Tibial artery (tissue), 4 donors: ENCODE results near the gene ATP6AP2.

Experiments used
- DNase-seq, 2 donors: peaks; one replicate each; pipeline ENCODE4 v3.0.0-alpha.2; 2019
- H3K27ac ChIP-seq, 2 donors: fragments of 200-600 bp; sonication (generic) in 1 of 2; 1 replicate in 1 of 2; 2 replicates in 1 of 2; pipeline ENCODE4 v1.5.1; 2018 to 2019; ENCODE audit warnings: mild to moderate bottlenecking in 1 of 2
- H3K27me3 ChIP-seq, 2 donors: fragments of 200-600 bp; sonication (generic) in 1 of 2; one replicate each; pipeline versions ENCODE4 v1.5.1 to v1.6.0; 2016 to 2019
- H3K36me3 ChIP-seq, 3 donors: fragments of 200-600 bp; sonication (generic) in 2 of 3; one replicate each; pipeline ENCODE4 v1.5.1; 2016 to 2019; ENCODE audit warnings: mild to moderate bottlenecking in 2 of 3
- H3K4me1 ChIP-seq, 4 donors: fragments of 200-600 bp; sonication (generic) in 2 of 4; 1 replicate in 3 of 4; 2 replicates in 1 of 4; pipeline ENCODE4 v1.5.1; 2016 to 2019
- H3K4me3 ChIP-seq, 2 donors: fragments of 200-600 bp; sonication (generic) in 1 of 2; 1 replicate in 1 of 2; 2 replicates in 1 of 2; pipeline ENCODE4 v1.5.1; 2018 to 2019; ENCODE audit warnings: mild to moderate bottlenecking in 2 of 2
- H3K9me3 ChIP-seq, 3 donors: fragments of 200-600 bp; sonication (generic) in 1 of 3; one replicate each; pipeline ENCODE4 v1.5.1; 2016 to 2019
- intact Hi-C: fragments of 100-400 bp; cut with DNase I; formaldehyde crosslinking; loops from one replicate; pipeline ENCODE4 v1.15.0; 2023; ENCODE audit warnings: low total_unique reads
- TF ChIP-seq, protein P1 (sequence below), 2 experiments: fragments of 200-600 bp in 1 of 2; fragments of 450-650 bp in 1 of 2; IDR thresholded peaks; one replicate each; pipeline ENCODE4 v1.5.1; 2017 to 2019; ENCODE audit warnings: antibody characterized with exemption in 2 of 2, mild to moderate bottlenecking in 1 of 2, moderate library complexity in 1 of 2

Gene ATP6AP2

DNA sequence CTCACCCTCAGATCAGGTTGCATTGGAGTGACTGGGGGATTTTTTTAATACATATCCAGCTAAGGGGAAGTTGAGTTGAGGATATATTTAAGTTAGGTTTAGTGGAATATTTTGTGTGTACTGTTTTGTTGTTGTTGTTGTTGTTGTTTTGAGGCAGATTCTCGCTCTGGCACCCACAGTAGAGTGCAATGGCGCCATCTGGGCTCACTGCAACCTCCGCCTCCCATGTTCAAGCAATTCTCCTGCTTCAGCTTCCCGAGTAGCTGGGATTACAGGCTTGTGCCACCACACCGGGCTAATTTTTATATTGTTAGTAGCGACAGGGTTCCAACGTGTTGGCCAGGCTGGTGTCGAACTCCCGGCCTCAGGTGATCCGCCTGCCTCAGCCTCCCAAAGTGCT, 38.6 kb upstream of the ATP6AP2 start:
- DNase-seq, result no peak
- Histone ChIP-seq H3K27me3 (no peaks in the 10 kb centered on the region), H3K9me3 (no peaks in the 10 kb centered on the region), H3K36me3 (no peaks in the 10 kb centered on the region), H3K4me3 (no peak overlapping the region), H3K27ac (no peak overlapping the region), H3K4me1 (peaks cover 0 to 9% (median 3%) of the 10 kb centered on the region in 4 donors)
- intact Hi-C loops, result no loop called here
- TF ChIP-seq, protein P1, sequence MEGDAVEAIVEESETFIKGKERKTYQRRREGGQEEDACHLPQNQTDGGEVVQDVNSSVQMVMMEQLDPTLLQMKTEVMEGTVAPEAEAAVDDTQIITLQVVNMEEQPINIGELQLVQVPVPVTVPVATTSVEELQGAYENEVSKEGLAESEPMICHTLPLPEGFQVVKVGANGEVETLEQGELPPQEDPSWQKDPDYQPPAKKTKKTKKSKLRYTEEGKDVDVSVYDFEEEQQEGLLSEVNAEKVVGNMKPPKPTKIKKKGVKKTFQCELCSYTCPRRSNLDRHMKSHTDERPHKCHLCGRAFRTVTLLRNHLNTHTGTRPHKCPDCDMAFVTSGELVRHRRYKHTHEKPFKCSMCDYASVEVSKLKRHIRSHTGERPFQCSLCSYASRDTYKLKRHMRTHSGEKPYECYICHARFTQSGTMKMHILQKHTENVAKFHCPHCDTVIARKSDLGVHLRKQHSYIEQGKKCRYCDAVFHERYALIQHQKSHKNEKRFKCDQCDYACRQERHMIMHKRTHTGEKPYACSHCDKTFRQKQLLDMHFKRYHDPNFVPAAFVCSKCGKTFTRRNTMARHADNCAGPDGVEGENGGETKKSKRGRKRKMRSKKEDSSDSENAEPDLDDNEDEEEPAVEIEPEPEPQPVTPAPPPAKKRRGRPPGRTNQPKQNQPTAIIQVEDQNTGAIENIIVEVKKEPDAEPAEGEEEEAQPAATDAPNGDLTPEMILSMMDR (IDR thresholded peaks at IDR 0.05), result no peak

DNA sequence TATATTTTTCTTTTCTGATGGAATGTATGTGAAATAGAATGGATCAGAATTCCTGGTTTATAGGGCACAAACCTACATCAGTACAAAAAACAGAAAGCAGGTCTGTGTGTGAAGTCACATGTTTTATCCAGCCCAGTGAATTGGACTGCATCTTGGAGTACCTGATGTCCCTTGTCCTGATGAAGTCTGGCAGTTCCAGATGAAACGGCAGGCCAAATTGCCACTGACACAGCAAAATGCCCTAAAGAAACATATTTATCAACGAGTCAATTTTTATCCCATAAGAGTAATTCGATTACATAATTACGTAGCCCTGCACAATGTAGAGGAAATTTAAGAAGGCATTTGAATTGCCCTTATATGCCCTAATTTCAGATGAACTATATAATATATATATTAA, 37.8 kb upstream of the ATP6AP2 start:
- TF ChIP-seq, protein P1 (IDR thresholded peaks at IDR 0.05), result no peak
- no peak for DNase-seq
- Histone ChIP-seq H3K27me3 (no peaks in the 10 kb centered on the region), H3K4me1 (peaks cover 0 to 9% (median 3%) of the 10 kb centered on the region in 4 donors), H3K9me3 (no peaks in the 10 kb centered on the region), H3K36me3 (no peaks in the 10 kb centered on the region), H3K4me3 (no peak overlapping the region), H3K27ac (no peak overlapping the region)
- intact Hi-C loops, result no loop called here

DNA sequence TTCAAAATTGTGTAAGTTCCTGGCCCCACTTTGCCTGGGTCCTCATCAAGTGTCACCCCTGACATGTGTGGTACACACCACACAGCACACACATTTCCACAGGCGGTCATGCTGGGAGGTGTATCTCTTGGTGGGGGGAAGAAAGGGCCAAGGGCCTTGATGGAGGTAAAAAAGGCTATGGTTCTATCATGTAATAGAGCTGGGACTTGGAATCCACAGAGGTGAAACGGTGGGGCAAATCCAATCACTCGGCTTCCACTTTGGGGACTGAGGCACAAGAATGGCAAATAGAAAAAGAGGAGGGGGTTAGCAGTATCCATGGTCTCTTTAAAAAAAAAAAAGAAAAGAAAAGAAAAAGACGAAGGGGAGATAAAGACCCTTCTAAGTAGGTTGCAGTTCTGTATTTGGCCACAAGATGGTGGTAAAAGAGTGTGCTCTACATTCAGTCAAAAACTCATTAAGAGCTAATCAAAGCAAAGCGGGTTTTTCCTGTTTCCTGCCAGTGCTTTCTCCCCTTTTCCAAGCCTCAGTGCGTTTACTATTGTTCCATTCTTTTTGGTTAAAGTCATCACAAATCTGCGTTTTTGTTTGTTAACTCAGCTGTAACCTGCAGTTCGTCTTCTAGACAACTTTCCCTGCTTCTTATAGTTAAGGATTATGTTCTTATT, 37.0 kb upstream of the ATP6AP2 start:
- Histone ChIP-seq H3K36me3 (no peaks in the 10 kb centered on the region), H3K27ac (no peak overlapping the region), H3K4me3 (no peak overlapping the region), H3K9me3 (no peaks in the 10 kb centered on the region), H3K27me3 (no peaks in the 10 kb centered on the region), H3K4me1 (peaks cover 0 to 9% (median 3%) of the 10 kb centered on the region in 4 donors)
- TF ChIP-seq, protein P1 (IDR thresholded peaks at IDR 0.05), result peak; percentile 61 to 67
- no peak for DNase-seq
- intact Hi-C loops, result no loop called here

DNA sequence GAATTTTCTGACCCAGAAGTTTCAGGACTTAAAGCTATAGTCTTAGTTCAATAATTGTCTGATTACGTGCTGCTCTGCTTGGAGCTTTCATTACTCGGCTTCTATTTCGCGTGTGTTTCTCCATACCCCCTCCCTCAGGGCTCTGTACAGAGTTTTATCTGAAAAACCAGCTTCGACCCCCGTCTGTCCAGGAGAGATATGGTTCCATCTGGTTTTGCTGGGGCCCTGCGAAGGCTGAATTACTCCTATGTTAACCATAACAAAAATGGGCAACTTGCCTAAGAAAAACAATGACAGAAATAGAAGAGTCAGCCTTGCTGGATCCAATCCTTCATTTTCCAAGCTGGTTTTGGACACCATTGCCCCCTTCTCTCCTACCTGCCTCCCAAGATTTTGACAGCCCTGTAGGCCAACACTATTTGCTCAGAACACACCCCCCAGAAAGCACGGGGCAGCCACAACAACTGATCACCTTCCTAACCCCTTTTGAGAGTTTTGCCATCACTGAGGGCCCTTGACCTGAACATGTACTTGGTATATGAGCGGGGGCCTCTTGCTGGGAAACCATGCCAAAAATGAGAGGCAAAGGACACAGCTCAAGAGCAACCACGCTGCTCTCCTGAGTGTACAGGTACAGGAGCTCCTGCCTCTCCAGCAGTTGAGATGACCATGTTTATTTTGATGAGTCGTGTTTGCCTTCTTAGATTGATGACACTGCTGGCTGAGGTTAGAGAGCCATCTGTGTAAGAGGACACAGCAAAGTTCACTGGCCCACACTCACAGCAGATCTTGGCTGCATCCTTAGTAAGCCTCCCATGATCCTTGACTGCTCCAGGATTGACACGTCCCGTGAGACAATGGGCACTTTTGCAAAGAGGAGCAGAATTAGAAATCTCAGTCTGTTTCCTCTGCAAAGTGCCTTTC, 36.2 kb upstream of the ATP6AP2 start:
- H3K36me3 ChIP-seq, result no peaks in the 10 kb centered on the region
- no peaks in the 10 kb centered on the region for H3K9me3 ChIP-seq
- DNase-seq, result no peak
- H3K4me3 ChIP-seq, result no peak overlapping the region
- TF ChIP-seq, protein P1 (IDR thresholded peaks at IDR 0.05), result no peak
- intact Hi-C loops, result no loop called here
- no peak overlapping the region for H3K27ac ChIP-seq
- no peaks in the 10 kb centered on the region for H3K27me3 ChIP-seq
- H3K4me1 ChIP-seq, result peaks cover 0 to 9% (median 3%) of the 10 kb centered on the region in 4 donors

DNA sequence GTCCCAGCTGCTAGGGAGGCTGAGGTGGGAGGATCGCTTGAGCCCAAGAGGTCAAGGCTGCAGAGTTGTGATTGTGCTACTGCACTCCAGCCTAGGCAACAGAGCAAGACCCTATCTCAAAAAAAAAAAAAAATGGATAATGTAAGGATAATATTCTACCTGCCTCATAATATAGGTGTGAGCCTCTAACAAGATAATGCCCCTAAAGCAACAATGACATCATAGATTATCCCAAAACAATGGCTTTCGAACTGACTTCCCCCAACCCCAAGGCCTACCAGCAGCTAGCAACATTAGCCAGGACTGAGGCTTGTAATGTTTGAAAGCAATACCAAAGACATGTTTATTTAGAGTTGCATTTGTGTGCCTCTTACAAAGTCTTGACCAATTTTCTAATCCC, 33.9 kb upstream of the ATP6AP2 start:
- Histone ChIP-seq H3K36me3 (no peaks in the 10 kb centered on the region), H3K4me1 (peaks cover 0 to 9% (median 3%) of the 10 kb centered on the region in 4 donors), H3K9me3 (no peaks in the 10 kb centered on the region), H3K27ac (no peak overlapping the region), H3K4me3 (no peak overlapping the region), H3K27me3 (no peaks in the 10 kb centered on the region)
- intact Hi-C loops, result no loop called here
- TF ChIP-seq, protein P1 (IDR thresholded peaks at IDR 0.05), result no peak
- DNase-seq, result no peak
